Suppressor macrophage (primary cell): Measurements from ENCODE around the gene MAP7.
"Not testable (repeated sequence)": the region's sequence is repeated elsewhere in the genome, so short reads cannot be mapped to it uniquely, and the experiment has no call there.

Experiments used
- DNase-seq, 4 experiments: peaks; one replicate each; pipeline ENCODE4 v3.0.0-alpha.2; 2020 to 2022
- total RNA-seq, 17 experiments: gene quantifications; one replicate each; lab custom pipeline; 2026; ENCODE audit warnings: mixed read lengths in 6 of 17, inconsistent platforms in 3 of 17; lab: John Stamatoyannopoulos, UW

Gene MAP7
- 7.2 to 22.7 (median 14.7) reads per million in 17 experiments for total RNA-seq

DNA sequence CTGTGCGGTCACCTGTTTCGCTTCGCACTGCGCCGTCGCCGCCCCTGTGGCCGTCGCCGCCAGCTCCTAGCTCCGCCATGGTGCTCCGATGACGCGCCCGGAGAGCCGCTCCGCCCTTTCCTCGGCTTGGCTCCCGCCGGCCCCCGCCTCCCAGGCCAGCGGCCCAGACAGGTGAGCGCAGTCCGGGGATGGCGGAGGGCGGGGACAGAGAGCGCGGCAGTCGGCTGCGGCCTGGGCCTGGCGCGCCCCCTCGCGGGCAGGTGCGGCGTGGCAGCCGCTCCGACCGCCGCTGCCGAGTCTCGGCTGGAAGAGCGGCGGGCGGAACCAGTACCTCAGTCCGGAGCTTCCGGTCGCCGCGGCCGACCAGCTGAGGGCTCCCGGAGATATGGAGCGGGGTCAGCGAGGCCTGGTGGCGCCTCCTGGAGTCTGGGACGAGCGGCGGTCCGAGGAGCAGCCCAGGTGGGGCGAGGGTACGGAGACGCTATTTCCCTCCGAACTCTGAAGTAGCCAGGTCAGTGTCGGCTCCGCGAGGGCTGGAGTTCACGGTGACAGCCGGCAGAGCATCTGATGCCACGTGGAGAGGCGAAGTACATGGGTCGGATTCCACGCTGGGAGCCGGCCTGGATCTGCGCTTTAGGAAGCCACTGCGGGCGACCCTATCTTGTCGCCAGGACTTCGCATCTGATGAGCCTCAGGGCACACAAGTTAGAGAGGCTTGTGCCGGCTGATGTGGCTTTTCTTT is at the start of gene MAP7:
MAP7 (minus strand) TSS at position 93 of the 742 bp plus-strand sequence; CDS start at position 79, 14 bp downstream.
- peak; percentile 50 to 77 (median 56) for DNase-seq

DNA sequence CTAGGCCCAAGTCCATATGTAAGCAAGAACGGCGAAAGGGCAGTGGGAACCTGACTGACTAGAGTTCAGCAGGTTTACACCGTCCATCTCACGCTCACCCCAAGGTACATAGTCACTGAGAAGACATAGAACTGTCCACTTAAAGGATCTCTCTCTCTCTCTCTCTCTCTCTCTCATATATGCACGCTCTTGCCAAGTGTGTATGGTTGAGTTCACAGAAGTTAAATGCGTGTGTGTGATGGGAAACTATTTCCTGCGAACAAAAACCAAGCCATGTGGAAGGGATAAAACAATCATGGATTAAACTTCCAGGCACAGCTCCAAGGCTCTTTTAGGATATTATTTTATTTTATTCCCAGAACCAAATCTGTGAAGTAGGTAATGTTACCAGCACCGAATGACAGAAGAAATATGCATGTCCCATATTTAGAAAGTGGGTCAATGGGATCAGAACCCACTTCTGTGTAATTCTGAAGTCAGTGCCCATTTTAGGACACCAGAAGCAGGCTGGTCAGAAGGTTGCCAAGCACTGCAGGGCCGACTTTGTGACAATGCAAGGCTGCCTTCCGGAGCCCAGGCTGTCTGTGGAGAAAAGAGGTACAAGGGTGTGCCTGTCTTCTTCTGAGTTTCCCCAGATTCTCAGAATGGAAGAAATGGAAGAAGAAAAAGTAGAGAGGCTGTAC is 49.2 kb upstream of the MAP7 start:
- no peak for DNase-seq

DNA sequence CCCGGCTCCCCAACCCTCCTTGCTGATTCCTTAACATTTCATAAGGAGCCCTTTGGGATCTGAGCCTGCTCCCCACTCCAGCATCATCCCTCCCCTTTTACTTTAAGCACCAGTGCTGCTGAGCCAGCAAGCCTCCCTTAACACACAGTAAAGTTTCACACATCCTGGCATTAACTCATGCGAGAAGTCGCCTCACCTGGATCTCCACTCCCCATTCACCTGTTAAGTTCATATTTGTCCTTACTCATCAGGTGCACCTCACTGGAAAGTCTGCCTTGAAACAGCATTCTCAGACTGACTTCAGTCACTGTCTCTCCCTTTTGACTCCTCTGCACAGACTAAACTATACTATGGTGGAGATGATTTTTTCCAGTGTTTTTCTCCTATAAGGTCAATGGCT is 47.8 kb upstream of the MAP7 start:
- no peak for DNase-seq

DNA sequence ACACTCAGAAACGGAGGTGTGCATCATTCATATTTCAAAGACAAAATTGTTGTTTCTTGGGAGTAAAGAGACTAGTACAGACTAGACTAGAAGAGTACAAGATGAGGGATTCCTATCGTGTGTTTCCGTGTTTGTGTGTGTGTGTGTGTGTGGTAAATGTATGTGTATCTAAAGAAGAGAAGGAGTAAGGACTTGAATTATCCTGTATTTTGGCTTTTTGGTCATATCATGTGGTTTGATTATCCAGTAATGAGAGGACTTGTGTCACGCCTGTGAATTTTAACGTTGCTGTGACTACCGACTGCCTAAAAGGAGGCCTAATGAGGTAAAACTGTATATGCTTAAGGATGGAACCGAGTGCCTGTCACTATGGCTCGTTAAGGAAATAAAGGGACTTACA is 44.4 kb upstream of the MAP7 start:
- no peak for DNase-seq

GRCh38 chr6:136593748-136594490 is 43.7 kb upstream of the MAP7 start:
- peak; percentile 91 to 98 (median 94) for DNase-seq

GRCh38 chr6:136592930-136593673 is 42.9 kb upstream of the MAP7 start:
- peak; percentile 72 to 92 (median 85) for DNase-seq

- DNase-seq, result no peak
Observed at GRCh38 chr6:136591617-136592016, 41.4 kb upstream of the MAP7 start.

GRCh38 chr6:136590846-136591245 is 40.6 kb upstream of the MAP7 start:
- DNase-seq, result not testable (repeated sequence)

DNA sequence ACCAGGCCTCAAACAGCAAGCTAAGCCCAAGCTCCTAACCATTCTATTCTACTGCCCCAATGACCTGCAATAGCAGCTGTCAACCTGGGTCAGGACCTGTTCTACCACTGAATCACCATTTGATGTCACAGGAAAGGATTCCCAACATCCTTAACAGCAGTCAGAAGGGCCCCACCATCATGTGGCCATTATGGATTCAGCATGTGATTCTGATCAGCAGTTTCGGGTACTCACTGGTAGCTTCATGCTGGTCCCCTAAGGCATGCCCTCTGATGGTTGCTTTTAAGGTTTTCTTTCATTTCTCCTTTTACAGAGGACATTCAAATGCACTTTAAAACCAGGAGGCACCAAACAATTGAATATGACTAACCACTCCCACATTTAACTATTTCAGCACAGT is 37.3 kb upstream of the MAP7 start:
- DNase-seq, result peak; percentile 15 to 50 (median 22)

DNA sequence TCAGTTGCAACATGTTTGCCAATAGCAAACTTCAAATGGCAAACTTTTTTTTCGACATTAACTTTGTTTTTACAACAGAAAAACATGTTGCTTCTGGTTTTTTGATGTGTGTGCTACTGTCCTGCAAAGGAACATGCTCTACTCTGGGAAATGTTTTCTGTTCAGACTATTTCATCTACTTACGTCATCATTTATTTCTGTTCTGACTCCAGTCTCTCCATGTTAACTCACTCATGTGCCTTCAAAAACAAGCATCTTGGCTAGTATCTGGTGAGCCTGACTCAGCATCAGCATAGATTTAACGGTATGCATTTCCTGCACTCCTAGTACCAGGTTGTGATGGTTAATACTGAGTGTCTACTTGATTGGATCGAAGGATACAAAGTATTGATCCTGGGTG is 36.1 kb upstream of the MAP7 start:
- DNase-seq, result peak in 2 of 4 experiments; percentile 13 to 21

GRCh38 chr6:136585523-136585922 is 35.3 kb upstream of the MAP7 start:
- DNase-seq, result not testable (repeated sequence)

- not testable (repeated sequence) for DNase-seq
Observed at GRCh38 chr6:136584290-136584689, 34.1 kb upstream of the MAP7 start.

GRCh38 chr6:136582711-136583471 is 32.7 kb upstream of the MAP7 start:
- DNase-seq, result peak in 3 of 4 experiments; percentile 6 to 87 (median 85)

DNA sequence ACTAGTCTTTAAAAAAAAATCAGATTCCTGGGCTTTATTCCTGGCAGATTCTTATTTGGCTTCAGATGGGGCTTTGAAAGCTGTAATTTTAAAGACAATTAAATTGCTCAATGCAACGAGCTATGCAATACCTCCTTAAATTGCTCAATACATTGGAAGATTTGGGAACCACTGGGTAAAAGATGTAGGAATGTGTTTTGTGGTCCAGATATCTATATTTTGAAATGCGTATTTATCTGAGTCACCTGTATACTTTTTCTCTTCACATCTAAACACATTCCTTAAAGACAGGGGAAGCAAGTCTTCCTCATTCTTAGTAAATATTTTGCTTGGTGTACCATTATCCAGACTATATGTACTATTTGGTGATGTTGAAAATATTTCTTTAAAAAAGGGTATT is 29.6 kb upstream of the MAP7 start:
- DNase-seq, result no peak

DNA sequence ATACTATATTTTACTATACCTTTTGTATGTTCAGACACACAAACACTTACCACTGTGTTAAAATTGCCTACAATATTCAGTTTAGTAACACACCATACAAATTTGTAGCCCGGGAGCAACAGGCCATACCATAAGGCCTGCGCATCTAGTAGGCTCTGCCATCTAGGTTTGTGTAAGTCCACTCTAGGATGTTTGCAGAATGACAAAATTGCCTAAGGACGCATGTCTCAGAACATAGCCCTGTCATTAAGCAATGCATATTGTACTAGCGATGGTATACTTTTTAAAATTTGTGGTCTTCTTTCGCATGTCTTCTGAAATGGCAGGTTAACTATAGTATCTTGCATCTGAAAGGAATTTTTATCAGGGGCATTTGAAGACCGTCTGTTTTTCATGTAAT is 26.6 kb upstream of the MAP7 start:
- no peak for DNase-seq

DNA sequence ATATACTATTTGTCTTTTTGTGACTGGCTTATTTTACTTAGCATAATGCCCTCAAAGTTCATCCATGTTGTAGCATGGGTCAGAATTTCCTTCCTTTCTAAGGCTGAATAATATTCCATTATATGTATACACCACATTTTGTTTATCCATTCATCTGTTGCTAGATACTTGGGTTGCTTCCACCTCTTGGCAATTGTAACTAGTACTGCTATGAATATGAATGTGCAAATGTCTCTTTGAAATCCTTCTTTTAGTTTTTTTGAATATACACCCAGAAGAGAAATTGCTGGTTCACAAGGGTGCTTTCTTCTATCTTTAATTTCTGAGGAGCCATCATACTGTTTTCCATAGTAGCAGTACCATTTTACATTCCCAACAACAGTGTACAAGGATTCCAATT is 21.3 kb upstream of the MAP7 start:
- no peak for DNase-seq

DNA sequence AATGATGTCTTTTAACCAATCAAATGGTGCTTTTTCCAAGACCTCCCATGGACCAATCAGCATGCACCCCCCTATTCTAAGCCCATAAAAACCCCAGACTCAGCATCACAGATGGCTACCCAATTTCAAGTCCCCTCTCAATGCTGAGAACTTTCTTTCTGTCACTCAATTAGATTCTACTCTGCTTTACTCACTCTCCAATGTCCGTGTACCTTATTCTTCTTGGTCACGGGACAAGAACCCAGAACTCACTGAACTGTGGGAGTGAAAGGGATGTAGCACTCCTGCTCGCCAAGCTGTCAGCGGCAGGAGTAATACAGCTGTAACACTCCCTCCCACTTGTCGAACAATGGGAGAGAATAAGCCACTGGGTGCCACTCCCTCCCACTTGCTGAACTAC is 20.8 kb upstream of the MAP7 start:
- no peak for DNase-seq

- DNase-seq, result no peak
Observed at GRCh38 chr6:136568129-136568528, 17.9 kb upstream of the MAP7 start.

DNA sequence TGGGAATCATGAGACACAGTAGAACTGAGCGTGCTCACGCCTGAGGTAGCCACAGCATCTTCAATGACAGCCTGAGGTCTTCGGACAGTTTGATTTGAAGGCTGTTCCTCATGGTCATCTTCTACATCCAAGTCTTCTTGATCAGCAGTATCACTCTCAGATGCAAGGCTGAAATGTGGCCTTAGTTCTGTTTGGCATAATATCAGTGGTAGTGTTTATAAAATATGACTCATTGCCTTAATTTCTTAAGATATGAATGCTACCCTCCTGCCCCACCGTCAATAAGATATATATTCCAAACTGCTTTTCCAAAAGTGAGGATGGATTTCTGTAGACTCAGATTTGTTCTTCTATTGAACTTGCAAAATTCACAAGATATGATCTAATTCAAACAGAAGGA is 17.5 kb upstream of the MAP7 start:
- no peak for DNase-seq

GRCh38 chr6:136566851-136567250 is 16.6 kb upstream of the MAP7 start:
- DNase-seq, result no peak

DNA sequence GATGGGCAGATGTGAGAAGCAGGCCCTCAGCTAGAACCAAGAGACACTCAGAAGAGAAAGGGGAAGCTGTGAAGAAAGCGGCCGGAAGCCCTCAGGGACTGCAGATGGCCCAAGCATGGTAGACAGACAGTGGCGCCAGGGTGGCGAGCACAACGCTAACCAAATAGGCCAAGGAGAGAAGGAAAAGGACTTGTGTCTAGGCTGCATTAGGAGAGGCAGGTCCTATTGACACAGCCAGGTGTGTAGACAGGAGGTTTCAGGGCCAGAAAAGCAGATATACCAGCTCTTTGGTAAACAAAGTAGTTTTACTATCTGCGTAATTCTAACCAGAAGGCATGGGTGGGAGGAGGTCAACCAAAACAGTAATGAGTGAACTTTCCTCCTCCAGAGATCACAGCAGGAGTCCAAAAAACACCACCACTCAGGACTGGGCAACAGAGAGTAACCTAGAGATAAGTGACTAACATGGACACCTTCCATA is 15.8 kb upstream of the MAP7 start:
- DNase-seq, result peak; percentile 42 to 72 (median 68)

- no peak for DNase-seq
Observed at GRCh38 chr6:136564180-136564579, 14.0 kb upstream of the MAP7 start.
